ENCODE measurements around the gene GLDN. TPM values are rescaled to one million over a fixed set of nuclear protein-coding genes. Genes with fewer than 3 reads are reported as not detected.

GLDN gene
- total RNA-seq, 1 donor from 2014 or later, result 3.4 TPM

- Histone ChIP-seq H3K4me1 (peaks cover 0 to 7% of the 10 kb centered on the region in 2 donors), H3K27ac (no peak overlapping the region), H3K36me3 (no peaks in the 10 kb centered on the region), H3K27me3 (no peaks in the 10 kb centered on the region), H3K9me3 (no peaks in the 10 kb centered on the region), H3K4me3 (no peak overlapping the region)
- DNase-seq (ENCODE audit: low spot score in 2 of 2), result no peak
- no peak for TF ChIP-seq CTCF (IDR thresholded peaks at IDR 0.05)
- intact Hi-C loops (cut with DNase I), result no loop called here
Observed at GRCh38 chr15:51318382-51319150, 22.9 kb upstream of the GLDN start.

DNA sequence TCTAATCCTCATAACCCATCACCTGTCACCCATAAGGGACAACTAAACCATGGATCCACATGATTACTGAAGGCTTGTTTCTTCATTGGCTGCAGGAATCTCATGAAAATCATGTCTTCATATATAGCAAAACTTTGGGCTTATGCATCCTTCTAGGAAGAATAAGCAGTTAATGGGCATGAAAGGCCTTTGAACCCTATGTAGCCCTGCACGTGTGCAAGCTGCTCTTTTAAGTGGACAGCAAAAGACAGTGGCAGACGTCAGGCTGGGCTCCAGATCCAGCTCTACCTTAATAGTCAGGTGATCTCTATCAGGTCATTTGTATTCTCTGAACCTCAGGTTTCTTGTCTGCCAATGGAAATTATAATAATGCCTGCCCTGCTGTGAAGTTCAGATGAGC is 21.9 kb upstream of the GLDN start:
- intact Hi-C loops (cut with DNase I), result no loop called here
- no peaks in the 10 kb centered on the region for H3K9me3 ChIP-seq
- H3K27me3 ChIP-seq, result no peaks in the 10 kb centered on the region
- no peaks in the 10 kb centered on the region for H3K36me3 ChIP-seq
- H3K4me1 ChIP-seq, result peaks cover 0 to 7% of the 10 kb centered on the region in 2 donors
- no peak overlapping the region for H3K4me3 ChIP-seq
- TF ChIP-seq CTCF (IDR thresholded peaks at IDR 0.05), result no peak
- no peak overlapping the region for H3K27ac ChIP-seq
- DNase-seq (ENCODE audit: low spot score in 2 of 2), result peak in 1 of 2 donors; percentile 25

DNA sequence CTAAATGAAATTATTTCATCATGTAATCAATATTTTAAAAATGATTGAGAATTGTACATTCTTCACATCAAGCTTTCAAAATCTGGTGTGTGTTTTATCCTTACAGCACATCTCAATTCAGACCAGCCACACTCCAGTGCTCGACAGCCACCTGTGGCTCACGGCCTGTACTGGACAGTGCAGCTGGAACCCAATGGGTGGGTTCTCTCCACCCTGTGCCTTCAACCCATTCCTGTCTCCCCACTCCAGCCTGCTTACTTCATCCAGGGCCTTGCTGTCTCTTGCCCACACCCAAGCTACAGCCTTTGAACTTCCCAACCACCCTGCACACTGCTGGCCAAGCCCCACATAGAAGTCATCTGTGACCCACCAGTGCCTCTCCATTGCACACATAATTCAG is 20.6 kb upstream of the GLDN start:
- Histone ChIP-seq H3K36me3 (no peaks in the 10 kb centered on the region), H3K27me3 (no peaks in the 10 kb centered on the region), H3K4me1 (peaks cover 0 to 7% of the 10 kb centered on the region in 2 donors), H3K9me3 (no peaks in the 10 kb centered on the region), H3K4me3 (no peak overlapping the region), H3K27ac (no peak overlapping the region)
- intact Hi-C loops (cut with DNase I), result no loop called here
- TF ChIP-seq CTCF (IDR thresholded peaks at IDR 0.05), result no peak
- DNase-seq (ENCODE audit: low spot score in 2 of 2), result no peak

- no peak overlapping the region for H3K4me3 ChIP-seq
- TF ChIP-seq CTCF (IDR thresholded peaks at IDR 0.05), result no peak
- no peak overlapping the region for H3K27ac ChIP-seq
- no peaks in the 10 kb centered on the region for H3K36me3 ChIP-seq
- no peaks in the 10 kb centered on the region for H3K9me3 ChIP-seq
- intact Hi-C loops (cut with DNase I), result no loop called here
- peaks cover 0 to 7% of the 10 kb centered on the region in 2 donors for H3K4me1 ChIP-seq
- no peak for DNase-seq (ENCODE audit: low spot score in 2 of 2)
- H3K27me3 ChIP-seq, result no peaks in the 10 kb centered on the region
Observed at GRCh38 chr15:51321316-51321715, 20.1 kb upstream of the GLDN start.

DNA sequence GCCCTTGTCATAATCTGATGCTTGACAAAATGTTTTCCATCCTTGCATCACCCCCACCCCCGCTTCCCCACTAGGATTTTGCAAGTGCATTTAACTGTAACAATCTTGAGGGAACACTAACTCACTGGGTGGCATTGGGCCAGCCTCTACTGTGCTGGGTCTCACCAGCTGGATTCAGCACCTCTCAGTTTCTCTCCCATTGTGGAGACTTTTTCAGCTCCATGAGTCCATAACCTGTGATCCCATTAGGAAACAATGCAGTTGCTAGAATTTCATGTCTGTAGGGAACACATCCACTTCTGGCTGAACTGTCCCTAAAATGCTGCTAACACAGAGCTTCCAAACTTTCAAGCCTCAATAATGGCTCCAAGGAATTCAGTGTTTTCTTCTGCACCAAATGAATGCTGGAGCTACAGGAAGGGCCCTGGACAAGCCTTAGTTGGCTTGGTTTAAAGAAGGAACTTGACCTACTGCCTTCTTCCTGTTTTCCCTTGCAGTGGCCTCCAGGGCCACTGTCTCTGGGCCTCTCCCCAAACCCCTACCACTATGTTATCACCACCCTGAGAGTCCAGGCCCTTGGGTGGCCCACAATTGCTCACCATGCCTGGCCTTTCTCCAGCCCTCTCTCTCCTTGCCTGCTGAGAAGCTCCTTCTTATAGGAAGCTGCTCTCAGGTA is 18.7 kb upstream of the GLDN start:
- Histone ChIP-seq H3K27me3 (no peaks in the 10 kb centered on the region), H3K9me3 (no peaks in the 10 kb centered on the region), H3K36me3 (no peaks in the 10 kb centered on the region), H3K27ac (peak overlapping the region in 1 of 2 donors; percentile 32), H3K4me1 (peaks cover 0 to 7% of the 10 kb centered on the region in 2 donors), H3K4me3 (no peak overlapping the region)
- no peak for TF ChIP-seq CTCF (IDR thresholded peaks at IDR 0.05)
- intact Hi-C loops (cut with DNase I), result no loop called here
- peak in 1 of 2 donors; percentile 79 for DNase-seq (ENCODE audit: low spot score in 2 of 2)

All from ascending aorta (tissue), 2 donors.